Stimulated activated naive CD4-positive, alpha-beta T cell (primary cell): Measurements from ENCODE around the gene TECPR2.

Experiments
- DNase-seq, 6 experiments: peaks; one replicate each; lab custom pipeline; 2025; lab: John Stamatoyannopoulos, UW

The TECPR2 gene

DNA sequence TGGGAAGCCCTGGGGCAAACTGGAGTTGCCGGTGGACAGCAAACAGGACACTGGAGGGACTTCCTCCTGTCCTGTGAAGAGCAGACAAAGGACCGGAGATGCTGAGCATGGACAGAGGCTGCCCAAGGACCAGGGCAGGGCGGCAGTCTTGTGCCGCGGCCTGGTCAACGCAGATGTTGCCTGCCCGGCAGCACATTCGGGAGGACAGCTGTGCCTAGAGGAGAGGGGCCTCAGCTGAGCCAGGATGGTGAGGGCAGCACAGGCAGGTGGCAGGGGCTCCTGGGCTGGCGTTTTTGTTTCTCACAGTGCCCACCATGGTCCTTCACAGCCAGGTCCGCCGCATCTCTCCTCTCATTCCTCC is 133.6 kb downstream of the TECPR2 start:
- no peak for DNase-seq

DNA sequence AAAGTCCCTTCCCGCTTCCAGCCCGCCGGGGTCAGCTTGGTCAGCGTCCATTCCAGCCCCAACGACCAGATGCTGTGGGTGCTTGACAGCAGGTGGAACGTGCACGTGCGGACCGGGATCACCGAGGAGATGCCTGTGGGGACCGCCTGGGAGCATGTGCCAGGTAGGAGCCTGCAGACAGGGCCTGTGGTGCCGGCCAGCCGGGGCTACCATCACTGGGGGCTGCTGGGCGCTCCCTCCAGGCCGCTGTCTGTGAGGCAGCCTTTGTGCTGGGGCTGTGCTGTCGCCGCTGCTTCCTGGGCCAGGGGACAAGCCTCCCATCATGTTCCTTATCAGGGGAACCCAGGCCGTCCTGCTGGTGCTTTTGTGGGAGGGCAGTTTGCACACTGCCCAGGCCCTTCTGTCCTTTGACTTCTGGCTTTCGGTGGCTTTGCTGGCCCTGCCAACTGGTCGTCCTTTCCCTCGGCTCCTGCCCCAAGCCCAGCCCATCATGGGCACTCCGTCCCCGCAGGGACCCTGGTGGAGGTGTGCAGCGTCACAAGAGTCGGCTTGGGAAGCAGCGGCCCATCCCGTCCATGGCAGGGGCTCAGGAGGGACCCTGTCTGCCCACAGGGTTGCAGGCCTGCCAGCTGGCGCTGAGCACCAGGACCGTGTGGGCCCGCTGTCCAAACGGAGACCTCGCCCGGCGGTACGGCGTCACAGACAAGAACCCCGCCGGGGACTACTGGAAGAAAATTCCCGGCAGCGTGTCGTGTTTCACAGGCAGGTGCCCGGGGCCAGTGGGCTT is 134.4 kb downstream of the TECPR2 start:
- no peak for DNase-seq

DNA sequence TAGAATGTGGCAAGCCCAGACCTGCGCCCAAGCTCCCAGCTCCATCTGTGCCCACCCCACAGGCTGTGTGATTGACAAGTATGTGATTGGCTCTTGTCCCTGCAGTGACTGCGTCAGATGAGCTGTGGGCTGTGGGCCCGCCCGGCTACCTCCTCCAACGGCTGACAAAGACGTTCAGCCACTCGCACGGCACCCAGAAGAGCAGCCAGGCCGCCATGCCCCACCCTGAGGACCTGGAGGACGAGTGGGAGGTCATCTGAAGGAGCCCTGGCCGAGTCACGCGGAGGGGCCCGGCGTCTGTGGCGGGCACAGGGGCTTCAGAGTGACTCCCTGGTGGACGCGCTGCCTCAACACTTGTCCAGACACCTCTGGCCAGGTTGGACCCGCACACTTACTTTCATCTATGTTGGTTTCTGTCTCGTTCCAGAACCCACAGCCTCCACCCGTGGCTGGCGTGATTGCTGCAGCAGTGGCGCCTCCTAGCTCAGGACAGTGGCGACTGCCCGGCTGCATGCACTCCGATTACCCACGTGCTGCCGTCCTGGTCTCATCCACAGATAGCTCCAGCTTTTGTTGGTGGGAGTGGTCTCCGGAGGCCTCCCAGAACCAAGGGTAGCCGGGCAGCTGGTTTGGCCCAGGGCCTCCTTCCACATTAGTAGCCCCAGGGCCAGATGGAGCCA is 135.4 kb downstream of the TECPR2 start:
- no peak for DNase-seq

DNA sequence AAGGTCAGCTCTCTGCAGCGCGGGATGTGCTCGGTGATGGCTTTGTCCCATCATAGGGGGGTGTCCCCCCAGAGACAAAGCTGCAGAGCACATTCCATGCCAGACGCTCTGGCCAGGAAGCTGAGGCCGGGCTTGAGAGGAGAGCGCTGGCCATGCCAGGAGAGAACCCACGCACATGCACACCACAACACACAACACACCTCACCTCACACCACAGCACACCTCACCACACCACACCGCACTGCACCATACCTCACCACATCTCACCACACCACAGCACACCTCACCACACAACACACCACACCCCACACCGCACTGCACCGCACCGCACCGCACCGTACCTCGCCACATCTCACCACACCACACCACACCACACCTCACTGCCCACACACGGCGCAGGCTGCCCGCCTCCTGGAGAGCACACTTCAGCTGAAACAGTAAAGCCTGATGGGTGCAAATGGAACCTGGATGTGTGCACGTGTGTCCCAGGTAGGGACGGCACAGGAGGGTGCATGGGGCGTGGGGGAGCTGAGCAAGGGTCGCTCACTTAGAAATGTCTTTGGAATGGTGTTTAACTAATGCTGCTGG is 136.0 kb downstream of the TECPR2 start:
- DNase-seq: no peak

DNA sequence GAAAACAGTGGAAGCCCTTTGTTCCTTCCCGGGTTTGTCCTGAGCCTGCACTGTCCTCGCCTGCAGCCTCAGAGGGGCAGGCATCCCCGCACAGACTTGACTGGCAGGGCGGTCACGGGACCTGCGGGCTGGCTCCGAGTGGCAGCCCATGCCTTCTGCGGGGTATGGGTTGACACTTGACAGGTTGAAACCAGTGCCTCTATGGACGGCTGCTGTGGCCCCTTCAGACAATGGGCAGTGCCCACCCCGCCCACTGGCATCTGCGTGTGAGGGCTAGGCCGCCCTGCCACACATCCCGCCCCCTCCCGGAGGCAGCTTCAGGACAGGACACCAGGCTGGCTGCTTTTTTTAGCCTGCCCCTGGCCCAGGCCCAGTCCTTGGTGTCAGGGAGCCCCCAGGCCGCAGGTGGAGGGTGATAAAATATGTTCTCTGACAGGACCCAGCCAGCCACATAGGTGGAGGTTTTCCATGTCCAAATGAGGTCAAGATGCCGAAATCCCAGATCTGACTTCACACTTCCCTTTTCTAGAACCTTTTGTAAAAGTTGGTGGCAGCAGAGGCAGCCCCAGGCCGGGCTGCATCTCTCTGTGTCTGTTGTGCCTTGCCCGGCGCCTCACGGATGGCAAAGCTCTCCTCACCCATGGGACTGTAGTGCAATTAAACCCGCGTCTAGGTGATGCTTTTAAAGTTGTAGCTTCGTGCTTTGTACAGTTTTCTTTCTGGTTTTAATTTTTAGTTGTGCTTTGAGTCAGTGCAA is 136.8 kb downstream of the TECPR2 start:
- no peak for DNase-seq

DNA sequence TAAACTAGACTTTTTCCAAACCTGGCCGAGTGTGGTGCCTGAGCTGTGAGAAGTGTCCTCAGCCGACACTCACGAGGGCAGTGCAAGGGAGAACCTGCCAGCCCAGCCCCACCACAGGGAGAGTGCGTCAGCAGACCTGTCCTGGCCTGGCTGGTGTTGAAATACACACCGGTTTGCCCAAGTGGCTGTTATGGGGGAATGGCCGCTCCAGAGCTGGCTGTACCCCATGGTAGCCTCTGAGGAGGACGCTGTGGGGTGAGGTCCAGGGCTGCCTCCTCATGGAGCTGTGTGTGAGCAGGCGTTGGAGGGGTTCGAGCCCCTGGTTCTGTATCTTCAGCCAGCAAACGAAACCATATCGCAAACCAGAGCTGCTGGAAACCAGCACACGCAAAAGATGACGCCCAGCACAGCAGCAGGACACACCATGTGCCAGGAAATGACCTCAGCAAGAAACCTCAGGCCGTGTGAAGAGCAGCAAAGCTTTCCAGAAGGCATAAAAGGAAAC is 137.5 kb downstream of the TECPR2 start:
- no peak for DNase-seq

DNA sequence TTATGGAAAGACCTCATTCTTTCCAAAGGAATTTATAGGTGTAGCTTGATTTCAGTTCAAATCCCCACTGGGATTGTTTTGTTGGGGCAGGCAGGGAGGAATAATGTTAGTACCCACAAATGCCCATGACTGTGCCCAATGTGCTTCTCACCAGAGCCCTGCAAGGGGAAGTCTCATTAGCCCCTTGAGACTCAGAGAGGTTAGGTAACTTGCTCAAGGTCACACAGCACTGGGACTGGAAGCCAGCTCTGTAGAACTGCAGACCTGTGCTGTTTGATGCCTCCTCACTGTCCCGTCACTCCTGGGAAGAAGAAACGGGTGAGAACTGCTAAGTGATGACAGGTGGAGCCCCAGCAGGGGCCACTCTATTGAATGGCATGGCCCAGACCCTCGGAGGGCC is 138.0 kb downstream of the TECPR2 start:
- no peak for DNase-seq

DNA sequence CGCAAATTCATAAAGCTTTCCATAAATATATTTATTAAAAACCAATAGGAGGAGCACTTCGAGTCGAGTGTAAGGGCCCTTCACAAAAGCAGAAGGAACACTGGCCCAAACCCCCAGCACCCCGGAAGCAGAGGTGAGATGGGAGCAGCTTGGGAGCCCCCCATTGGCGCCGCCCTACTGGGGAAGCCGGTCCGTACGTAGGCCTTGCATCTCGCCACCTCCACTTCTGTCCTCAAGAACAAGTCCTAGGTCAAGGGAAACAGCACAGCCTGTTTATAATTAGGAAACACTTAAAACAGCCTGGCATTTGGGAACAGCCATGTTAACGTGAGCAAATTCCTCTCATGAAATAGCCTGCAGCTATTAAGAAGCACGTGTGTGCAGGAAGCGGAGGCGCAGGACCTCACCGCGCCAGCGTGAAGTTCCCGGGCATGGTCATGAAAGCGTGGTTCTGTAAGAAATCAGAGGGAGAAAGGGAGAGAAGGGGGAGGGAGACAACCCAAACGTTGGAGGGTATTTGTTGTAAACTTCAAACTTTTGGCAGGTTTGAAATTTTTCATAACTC is 139.1 kb downstream of the TECPR2 start:
- DNase-seq: no peak

DNA sequence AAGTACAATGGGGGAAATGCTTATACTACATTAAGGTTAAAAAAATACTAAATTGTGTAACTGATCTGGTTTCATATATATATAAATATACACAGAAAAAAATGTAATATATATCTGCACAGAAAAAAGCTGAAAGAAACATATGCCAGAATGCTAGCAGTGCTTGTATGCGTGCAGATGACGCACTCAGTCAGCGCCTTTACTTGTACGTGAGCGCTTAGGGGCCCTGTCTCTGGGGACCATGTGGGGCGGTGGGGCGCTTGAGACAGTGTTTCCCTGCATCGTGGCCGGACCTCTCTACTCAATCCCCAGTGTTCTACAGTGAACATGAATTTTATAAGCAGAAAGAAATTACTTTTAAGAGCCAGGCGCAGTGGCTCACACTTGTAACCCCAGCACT is 139.8 kb downstream of the TECPR2 start:
- DNase-seq: no peak

DNA sequence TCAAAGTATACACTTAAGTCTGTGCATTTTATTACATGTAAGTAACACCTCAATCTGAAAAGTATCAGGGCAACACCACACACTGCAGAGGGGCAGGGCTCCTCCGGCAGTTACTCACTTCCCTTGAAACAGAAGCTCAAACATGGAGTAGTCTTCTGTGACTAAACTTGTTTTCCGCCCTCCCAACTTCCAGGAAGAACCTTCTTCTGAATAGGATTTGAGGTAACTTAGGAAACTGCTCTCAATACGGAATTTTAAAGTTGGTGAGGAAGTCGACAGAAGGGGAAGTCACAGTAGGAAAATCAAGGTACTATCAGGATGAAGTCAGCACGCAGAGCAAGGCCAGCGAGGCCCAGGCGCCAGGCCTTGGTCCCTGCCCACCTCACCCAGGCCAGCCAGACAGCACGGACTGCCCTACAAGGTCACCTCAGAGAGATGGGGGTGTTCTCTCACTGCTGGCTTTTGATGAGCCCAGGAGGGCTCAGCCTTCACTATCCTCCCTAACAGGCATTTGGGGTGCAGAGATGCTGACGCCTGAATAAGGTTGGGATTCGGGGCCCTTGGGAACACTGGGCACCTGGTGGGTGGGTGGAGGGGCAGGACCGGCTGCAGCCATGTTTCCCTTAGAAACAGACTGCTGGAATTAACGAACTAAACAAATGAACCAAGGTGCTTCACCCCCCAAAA is 141.0 kb downstream of the TECPR2 start:
- DNase-seq: no peak

DNA sequence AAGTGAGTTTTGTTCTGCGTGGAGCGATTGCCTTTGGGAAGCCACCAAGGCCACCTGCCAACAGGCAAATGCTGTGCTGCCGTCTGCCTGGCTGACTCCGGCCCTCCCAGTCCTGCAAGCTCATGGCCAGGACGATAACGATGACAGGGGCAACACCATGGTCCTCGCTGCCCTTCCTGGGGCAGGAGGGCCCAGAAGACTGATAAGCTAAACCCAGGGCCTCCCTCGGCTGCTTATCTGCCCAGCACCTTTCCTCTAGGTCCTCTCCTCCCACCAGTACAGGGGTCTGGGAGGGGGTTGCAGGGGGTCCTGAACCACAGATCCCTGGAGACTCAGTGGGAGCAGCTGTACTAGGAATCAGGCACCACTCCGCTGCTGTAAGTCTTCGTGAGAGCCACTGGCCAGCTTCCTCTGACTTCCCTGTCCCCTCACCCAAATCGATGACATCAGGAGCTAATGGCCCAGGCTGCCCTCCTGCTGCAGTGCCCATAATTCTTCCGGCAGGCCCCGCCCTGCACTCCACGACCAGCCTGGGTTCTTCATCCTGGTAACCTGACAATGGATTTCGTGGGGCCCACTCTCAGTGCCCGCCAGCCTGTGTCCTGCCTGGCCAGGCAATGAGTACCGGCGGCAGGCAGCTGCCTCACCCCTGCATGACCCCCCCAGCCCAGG is 141.7 kb downstream of the TECPR2 start:
- DNase-seq: no peak

DNA sequence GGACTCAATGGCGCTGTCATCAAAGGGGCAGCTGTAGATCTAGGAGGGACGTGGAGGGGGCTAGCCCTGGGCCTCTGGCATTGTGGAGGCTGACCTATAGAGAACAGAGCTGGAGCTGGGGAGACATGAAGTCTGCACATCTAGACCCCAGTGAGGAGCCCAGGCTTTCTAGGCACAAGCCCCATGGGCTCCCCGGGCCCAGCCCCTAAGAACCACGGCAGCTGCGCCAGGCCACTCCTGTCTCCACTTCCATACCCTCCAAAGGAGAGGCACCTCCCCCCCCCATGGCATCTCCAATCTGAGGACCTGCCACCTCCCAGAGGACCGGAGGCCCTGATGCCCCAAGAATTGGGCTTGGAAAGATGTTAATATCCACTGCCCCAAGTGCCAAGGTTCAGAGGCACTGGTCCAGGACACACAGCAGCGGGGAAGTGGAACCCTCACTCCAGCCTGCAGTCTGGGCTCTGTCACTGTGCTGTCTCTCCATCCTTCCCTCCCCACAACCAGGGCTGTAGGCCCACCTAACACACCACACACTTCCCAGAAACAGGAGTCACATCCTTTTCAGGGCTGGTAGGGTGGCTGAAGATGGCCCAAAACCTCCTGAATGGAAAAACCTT is 142.4 kb downstream of the TECPR2 start:
- no peak for DNase-seq

DNA sequence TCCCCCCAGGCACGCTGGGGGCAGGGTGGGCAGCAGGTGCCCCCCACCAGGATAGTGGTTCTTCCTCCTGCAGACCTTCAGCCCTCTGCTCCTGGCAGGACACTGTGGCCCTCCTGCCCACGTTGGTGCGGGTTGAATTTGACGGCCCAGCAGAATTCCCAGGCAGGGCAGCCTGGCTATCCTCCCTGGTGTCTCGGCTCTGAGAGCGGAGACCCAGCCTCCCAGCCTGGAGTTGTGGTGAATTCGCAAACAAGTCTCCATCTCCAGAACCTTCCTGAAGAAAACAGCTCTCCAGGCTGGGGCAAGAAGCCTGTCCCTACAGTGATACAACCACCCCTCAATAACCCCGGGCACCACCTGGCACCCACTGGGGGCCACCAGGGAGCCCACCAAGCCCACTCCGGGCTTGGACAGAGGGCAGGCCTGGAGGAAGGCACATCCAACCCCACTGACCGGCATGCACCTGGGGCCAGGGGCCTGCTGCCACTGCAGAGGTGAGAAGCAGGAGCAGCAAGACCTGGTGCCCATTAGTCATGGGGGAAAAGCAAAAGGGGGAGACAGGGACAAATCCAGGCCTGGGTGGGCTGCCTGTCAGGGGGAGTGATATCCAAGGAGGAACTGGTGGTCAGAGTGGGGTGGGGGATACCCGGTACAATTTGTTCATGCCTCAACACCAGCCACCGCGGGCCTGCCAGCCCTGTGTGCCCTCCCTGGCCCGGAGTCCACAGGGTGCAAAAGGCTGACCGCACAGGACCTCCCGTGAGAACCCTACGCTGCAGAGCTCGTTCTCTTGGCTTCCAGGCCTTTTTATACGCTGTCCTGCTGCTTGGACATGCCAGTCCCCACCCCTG is 143.3 kb downstream of the TECPR2 start:
- no peak for DNase-seq

DNA sequence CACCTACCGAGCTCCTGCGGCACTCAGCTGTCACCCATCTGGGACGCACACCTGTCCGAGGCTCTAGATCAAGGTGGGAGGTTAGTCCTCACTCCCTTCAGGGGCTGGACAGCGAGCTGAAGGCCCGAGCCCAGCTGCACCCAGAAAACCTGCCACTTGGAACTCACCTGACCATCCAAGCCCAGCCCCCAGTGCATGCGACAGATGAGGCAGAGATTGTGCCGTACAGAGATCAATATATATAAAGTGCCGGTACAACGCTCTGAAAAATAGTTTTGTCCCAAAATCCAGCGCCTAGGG is 143.8 kb downstream of the TECPR2 start:
- DNase-seq: no peak

DNA sequence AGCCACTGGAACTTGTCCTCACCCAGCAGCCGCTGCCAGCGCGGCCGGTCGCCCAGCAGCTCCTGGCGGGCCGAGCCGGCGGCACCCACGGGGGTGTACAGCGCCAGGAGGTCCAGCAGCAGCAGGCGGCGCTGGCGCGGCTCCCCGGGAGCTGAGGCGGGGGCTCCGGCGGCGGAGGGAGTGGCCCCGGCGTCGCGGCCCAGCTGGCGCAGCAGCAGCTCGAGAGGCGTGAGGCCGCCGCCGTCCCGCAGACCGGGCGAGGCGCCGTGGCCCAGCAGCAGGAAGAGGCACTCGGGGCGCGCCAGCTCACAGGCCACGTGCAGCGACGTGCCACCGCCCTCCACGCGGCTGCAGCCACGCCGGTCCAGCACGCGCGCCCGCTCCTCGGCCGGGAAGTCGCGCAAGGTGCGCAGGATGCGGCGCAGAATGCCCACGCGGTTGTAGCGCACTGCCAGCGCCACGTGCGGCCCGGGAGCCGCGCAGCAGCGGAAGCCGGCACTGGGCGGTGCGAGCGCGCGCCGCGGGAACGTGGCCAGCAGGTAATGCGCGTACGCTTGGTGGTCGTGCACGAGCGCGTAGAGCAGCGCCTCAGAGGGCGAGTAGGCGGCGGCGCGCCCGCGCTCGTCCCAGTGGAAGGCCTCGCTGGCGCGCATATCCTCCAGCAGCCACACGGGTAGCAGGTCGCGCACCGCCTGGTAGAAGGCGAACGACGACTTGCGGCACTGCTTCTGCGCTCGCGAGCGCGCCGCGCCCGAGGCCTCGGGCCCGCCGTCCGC is 144.5 kb downstream of the TECPR2 start:
- DNase-seq: peak in 1 of 6 experiments; percentile 9

DNA sequence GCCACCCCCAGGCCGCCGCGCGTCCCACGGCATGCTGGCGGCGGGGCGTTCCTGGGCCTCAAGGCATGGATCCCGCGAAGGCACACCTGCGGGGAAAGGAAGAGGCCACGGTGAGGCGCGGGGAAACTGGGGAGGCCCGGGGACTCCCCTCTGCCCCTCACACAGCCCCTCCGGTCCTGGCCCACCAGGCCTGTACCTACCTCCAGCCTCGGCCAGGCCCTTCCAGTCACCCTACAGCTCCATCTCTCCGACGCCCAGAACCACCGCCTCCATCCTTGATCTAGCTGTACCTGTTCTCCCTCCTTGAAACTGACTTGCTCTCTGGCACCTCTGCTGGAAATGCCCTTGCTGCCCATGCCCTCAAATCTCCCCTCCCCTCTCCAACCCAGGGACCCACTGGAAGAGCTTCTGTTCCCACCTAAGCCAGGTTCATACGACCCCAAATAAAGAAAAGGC is 145.1 kb downstream of the TECPR2 start:
- DNase-seq: no peak

DNA sequence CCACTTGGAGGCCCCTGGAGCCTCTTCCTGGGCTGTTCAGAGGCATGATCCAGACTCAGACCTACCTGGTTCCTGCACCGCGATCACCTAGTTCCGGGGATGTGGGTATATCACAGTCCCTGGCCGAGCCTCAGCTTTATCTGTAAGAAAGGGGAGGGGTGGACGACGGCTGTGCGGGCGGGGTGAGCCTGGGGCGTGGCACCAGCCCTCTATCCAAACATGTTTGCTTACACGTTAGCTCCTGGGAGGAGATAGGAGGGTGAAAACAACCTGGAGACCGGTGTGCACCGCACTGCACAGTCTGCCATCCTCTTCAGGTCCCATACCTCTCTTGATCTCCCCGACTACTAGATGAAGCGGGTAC is 145.7 kb downstream of the TECPR2 start:
- DNase-seq: peak in 3 of 6 experiments; percentile 7 to 38 (median 27)

DNA sequence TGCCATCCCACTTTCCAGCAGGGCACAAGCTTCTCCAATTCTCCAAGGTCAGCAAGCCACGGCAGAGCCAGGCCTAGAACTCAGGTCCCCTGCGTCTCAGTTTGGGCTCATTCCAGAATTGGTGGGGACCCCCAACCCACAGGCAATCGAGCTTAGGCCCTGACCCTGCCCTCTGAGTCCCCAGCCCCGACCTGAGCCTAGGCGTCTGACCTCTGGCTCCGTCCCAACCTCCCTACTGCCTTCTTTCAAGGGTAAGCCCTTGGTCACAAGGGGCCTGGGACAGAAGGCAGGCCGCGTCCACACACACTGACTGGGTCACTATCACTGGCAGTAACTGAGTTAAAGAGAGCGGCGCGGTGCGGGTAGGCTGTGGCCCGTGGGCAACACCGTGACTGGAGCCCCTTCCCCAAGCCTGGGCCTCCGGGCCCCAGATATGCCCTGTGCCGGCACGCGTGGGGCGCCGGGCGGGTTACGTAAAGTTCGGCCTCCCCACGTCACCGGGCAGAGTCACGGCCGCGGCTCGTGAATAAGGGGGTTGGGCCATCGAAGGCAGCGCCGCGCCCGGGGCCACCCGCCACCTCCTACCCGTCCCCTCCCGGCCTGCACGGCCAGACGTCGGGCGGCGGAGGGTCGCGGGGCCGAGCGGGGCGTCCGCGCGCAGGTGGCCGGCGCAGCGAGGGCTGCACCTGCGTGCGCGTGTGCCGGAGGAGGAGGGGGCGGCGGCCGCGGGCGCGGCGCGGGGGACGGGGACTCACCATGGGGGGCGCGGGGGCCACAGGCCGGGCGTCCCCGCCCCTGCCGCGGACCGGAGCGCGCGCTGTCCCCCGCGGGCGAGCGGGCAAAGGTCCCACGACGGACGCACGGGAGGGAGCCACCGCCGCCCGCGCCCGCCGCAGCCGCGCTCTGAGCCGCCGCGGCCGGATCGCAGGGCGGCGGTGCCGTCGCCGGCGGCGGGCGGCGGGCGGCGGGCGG is 146.3 kb downstream of the TECPR2 start:
- peak in 3 of 6 experiments; percentile 25 to 41 (median 38) for DNase-seq
